Measurements from ENCODE around the gene MPPED1. TPM values are rescaled to one million over a fixed set of nuclear protein-coding genes. Genes with fewer than 3 reads are reported as not detected.

The MPPED1 gene
- total and polyA plus RNA-seq, 2 donors (not counting 3 experiments of a cell fraction or from before 2014, with no cell fraction given) = not detected

- H3K4me1 ChIP-seq (ENCODE audit: control insufficient read depth, extremely low read depth, insufficient read depth, low read length) = no peaks in the 10 kb centered on the region
- FAIRE-seq = no peak
- no peak for DNase-seq (ENCODE audit: low read depth, low spot score)
- intact Hi-C loops (cut with micrococcal nuclease) = no loop called here
- no peaks in the 10 kb centered on the region for H3K9me1 ChIP-seq (replicated peaks; ENCODE audit: control insufficient read depth, extremely low read depth, insufficient read depth, low read length)
- no peak overlapping the region for H3K27ac ChIP-seq (ENCODE audit: insufficient read depth, low read depth, low read length)
- no peaks in the 10 kb centered on the region for H3K36me3 ChIP-seq (ENCODE audit: control insufficient read depth in 2 of 2, extremely low read depth in 1 of 2, insufficient read depth in 2 of 2, low read length in 2 of 2)
- peaks cover 5% of the 10 kb centered on the region for H3K9me3 ChIP-seq (replicated peaks; ENCODE audit: control insufficient read depth, insufficient read depth, low read length)
- no peak overlapping the region for H3K4me2 ChIP-seq (ENCODE audit: insufficient read depth, low read length)
- no TSS peak for BruUV-seq (replicated peaks)
- TF ChIP-seq CTCF (IDR thresholded peaks at IDR 0.05; ENCODE audit: extremely low read depth in 1 of 2, insufficient read depth in 1 of 2, low read depth in 1 of 2, low read length in 2 of 2) (no peak), JUN (IDR thresholded peaks at IDR 0.05; ENCODE audit: borderline replicate concordance, insufficient read depth, insufficient read length, low read depth) (no peak), MYC (IDR thresholded peaks at IDR 0.05; ENCODE audit: low read depth, low read length) (no peak), MAX (IDR thresholded peaks at IDR 0.05; ENCODE audit: insufficient read depth, insufficient read length) (no peak), FOS (IDR thresholded peaks at IDR 0.05; ENCODE audit: borderline replicate concordance, insufficient read depth, low read length) (no peak), POLR2AphosphoS5 (IDR thresholded peaks at IDR 0.05; ENCODE audit: insufficient read depth, low read depth, low read length) (no peak)
- ChIA-PET POLR2A (no interaction called here), CTCF (no interaction called here)
- dilution Hi-C loops (cut with MboI; ENCODE audit: extremely low pct_ligation_motif_present, low sequenced_read_pairs) = no loop called here
- H3K27me3 ChIP-seq (ENCODE audit: control insufficient read depth in 2 of 2, insufficient read depth in 2 of 2, low read length in 2 of 2) = no peaks in the 10 kb centered on the region
- H3K4me3 ChIP-seq (replicated peaks in 1 of 3; ENCODE audit: insufficient read depth in 1 of 3, low read depth in 1 of 3, low read length in 3 of 3) = no peak overlapping the region
- no peaks in the 10 kb centered on the region for H4K20me1 ChIP-seq (replicated peaks; ENCODE audit: control insufficient read depth, extremely low read depth, insufficient read depth, low read length)
- H3K79me2 ChIP-seq (ENCODE audit: control insufficient read depth, insufficient read depth, low read length) = no peaks in the 10 kb centered on the region
- H2AFZ ChIP-seq (ENCODE audit: low read depth, low read length) = no peak overlapping the region
- no peak overlapping the region for H3K9ac ChIP-seq (replicated peaks; ENCODE audit: extremely low read depth, insufficient read depth, low read length)
Observed at GRCh38 chr22:43497956-43498855, 86.4 kb downstream of the MPPED1 start.
